ENCODE results near the gene DOK5.

The DOK5 gene

GRCh38 chr20:54648421-54649142 lies 173.2 kb downstream of the DOK5 start:
- no peaks in the 10 kb centered on the region for H3K9me3 ChIP-seq (replicated peaks in 1 of 11)
- no peaks in the 10 kb centered on the region for H3K36me3 ChIP-seq
- no peaks in the 10 kb centered on the region for H4K20me1 ChIP-seq
- no peak overlapping the region for H3K4me3 ChIP-seq
- H3K4me2 ChIP-seq, result no peak overlapping the region
- no peak for TF ChIP-seq Cebpa-rat (IDR thresholded peaks at IDR 0.05)
- no peak overlapping the region for H3K27ac ChIP-seq
- H3K9ac ChIP-seq, result no peak overlapping the region; a peak in 1 of 22 replicates
- no peaks in the 10 kb centered on the region for H3K27me3 ChIP-seq
- H3K4me1 ChIP-seq, result peaks cover 5 to 20% (median 6%) of the 10 kb centered on the region in 10 experiments

GRCh38 chr20:54649511-54649962 lies 174.1 kb downstream of the DOK5 start:
- H3K27me3 ChIP-seq, result no peaks in the 10 kb centered on the region
- H4K20me1 ChIP-seq, result no peaks in the 10 kb centered on the region
- no peak for TF ChIP-seq Cebpa-rat (IDR thresholded peaks at IDR 0.05)
- no peak overlapping the region for H3K4me3 ChIP-seq
- H3K9ac ChIP-seq, result no peak overlapping the region
- H3K27ac ChIP-seq, result no peak overlapping the region
- no peaks in the 10 kb centered on the region for H3K9me3 ChIP-seq (replicated peaks in 1 of 11)
- H3K4me1 ChIP-seq, result peaks cover 0 to 19% (median 0%) of the 10 kb centered on the region in 10 experiments; a peak in 3 of 20 replicates
- H3K4me2 ChIP-seq, result peak overlapping the region in 1 of 11 experiments; percentile 0; a peak in 2 of 22 replicates
- H3K36me3 ChIP-seq, result no peaks in the 10 kb centered on the region

GRCh38 chr20:54650052-54650719 lies 174.8 kb downstream of the DOK5 start:
- Histone ChIP-seq H3K36me3 (no peaks in the 10 kb centered on the region), H3K4me3 (no peak overlapping the region), H3K27ac (no peak overlapping the region), H3K9me3 (replicated peaks in 1 of 11) (no peaks in the 10 kb centered on the region), H3K4me1 (peaks cover 0 to 23% (median 0%) of the 10 kb centered on the region in 10 experiments; a peak in 3 of 20 replicates), H3K27me3 (no peaks in the 10 kb centered on the region), H3K4me2 (peak overlapping the region in 1 of 11 experiments; percentile 0; a peak in 2 of 22 replicates), H3K9ac (no peak overlapping the region), H4K20me1 (no peaks in the 10 kb centered on the region)
- TF ChIP-seq Cebpa-rat (IDR thresholded peaks at IDR 0.05), result no peak

- Histone ChIP-seq H3K4me1 (peaks cover 0 to 16% (median 0%) of the 10 kb centered on the region in 10 experiments; a peak in 3 of 20 replicates), H3K9ac (no peak overlapping the region), H4K20me1 (no peaks in the 10 kb centered on the region), H3K9me3 (replicated peaks in 1 of 11) (no peaks in the 10 kb centered on the region), H3K27ac (no peak overlapping the region), H3K4me3 (no peak overlapping the region), H3K4me2 (no peak overlapping the region), H3K27me3 (no peaks in the 10 kb centered on the region), H3K36me3 (no peaks in the 10 kb centered on the region)
- TF ChIP-seq Cebpa-rat (IDR thresholded peaks at IDR 0.05), result no peak
Measured at GRCh38 chr20:54651252-54651651, 175.9 kb downstream of the DOK5 start.

GRCh38 chr20:54654450-54654849 lies 179.1 kb downstream of the DOK5 start:
- Histone ChIP-seq H3K4me3 (no peak overlapping the region), H4K20me1 (no peaks in the 10 kb centered on the region), H3K27me3 (no peaks in the 10 kb centered on the region), H3K36me3 (no peaks in the 10 kb centered on the region), H3K9ac (no peak overlapping the region), H3K9me3 (replicated peaks in 1 of 11) (no peaks in the 10 kb centered on the region), H3K4me2 (peak overlapping the region in 2 of 11 experiments; percentile 5 to 28; a peak in 2 of 22 replicates), H3K27ac (no peak overlapping the region), H3K4me1 (peaks cover 0 to 16% (median 0%) of the 10 kb centered on the region in 10 experiments; a peak in 3 of 20 replicates)
- no peak for TF ChIP-seq Cebpa-rat (IDR thresholded peaks at IDR 0.05)

GRCh38 chr20:54657268-54657826 lies 182.0 kb downstream of the DOK5 start:
- H3K9ac ChIP-seq, result no peak overlapping the region
- peaks cover 0 to 10% (median 0%) of the 10 kb centered on the region in 10 experiments; a peak in 2 of 20 replicates for H3K4me1 ChIP-seq
- no peak for TF ChIP-seq Cebpa-rat (IDR thresholded peaks at IDR 0.05)
- H3K36me3 ChIP-seq, result no peaks in the 10 kb centered on the region
- no peak overlapping the region for H3K4me3 ChIP-seq
- no peaks in the 10 kb centered on the region for H4K20me1 ChIP-seq
- no peak overlapping the region for H3K4me2 ChIP-seq
- H3K27me3 ChIP-seq, result no peaks in the 10 kb centered on the region
- no peak overlapping the region for H3K27ac ChIP-seq
- no peaks in the 10 kb centered on the region for H3K9me3 ChIP-seq (replicated peaks in 1 of 11)

- Histone ChIP-seq H3K4me3 (no peak overlapping the region), H3K36me3 (no peaks in the 10 kb centered on the region), H3K27ac (no peak overlapping the region), H4K20me1 (no peaks in the 10 kb centered on the region), H3K4me1 (peaks cover 0 to 10% (median 0%) of the 10 kb centered on the region in 10 experiments; a peak in 2 of 20 replicates), H3K4me2 (no peak overlapping the region), H3K27me3 (no peaks in the 10 kb centered on the region), H3K9me3 (replicated peaks in 1 of 11) (no peaks in the 10 kb centered on the region), H3K9ac (no peak overlapping the region)
- TF ChIP-seq Cebpa-rat (IDR thresholded peaks at IDR 0.05), result no peak
Measured at GRCh38 chr20:54658525-54658924, 183.1 kb downstream of the DOK5 start.

- no peaks in the 10 kb centered on the region for H3K9me3 ChIP-seq (replicated peaks in 1 of 11)
Measured at GRCh38 chr20:54661265-54661664, 185.9 kb downstream of the DOK5 start.

GRCh38 chr20:54661880-54662465 lies 186.6 kb downstream of the DOK5 start:
- H3K27ac ChIP-seq, result no peak overlapping the region
- no peaks in the 10 kb centered on the region for H4K20me1 ChIP-seq
- H3K4me3 ChIP-seq, result no peak overlapping the region
- no peaks in the 10 kb centered on the region for H3K4me1 ChIP-seq
- no peaks in the 10 kb centered on the region for H3K36me3 ChIP-seq
- no peak overlapping the region for H3K4me2 ChIP-seq
- H3K9ac ChIP-seq, result no peak overlapping the region
- no peaks in the 10 kb centered on the region for H3K27me3 ChIP-seq
- no peaks in the 10 kb centered on the region for H3K9me3 ChIP-seq (replicated peaks in 1 of 11)
- no peak for TF ChIP-seq Cebpa-rat (IDR thresholded peaks at IDR 0.05)

More at GRCh38 chr20:54661265-54661664, 185.9 kb downstream of the DOK5 start:
- Histone ChIP-seq H3K4me3 (no peak overlapping the region), H3K27ac (no peak overlapping the region), H3K36me3 (no peaks in the 10 kb centered on the region), H3K27me3 (no peaks in the 10 kb centered on the region), H3K4me2 (no peak overlapping the region), H3K9ac (no peak overlapping the region), H4K20me1 (no peaks in the 10 kb centered on the region), H3K4me1 (no peaks in the 10 kb centered on the region)
- TF ChIP-seq Cebpa-rat (IDR thresholded peaks at IDR 0.05), result no peak

Measured in BLaER1 treated with 17β-estradiol and CSF1 and Interleukin-3, amounts not matched to agents 10 nM and 100 nM (cell line).